Measurements from ENCODE around the gene TYR. TPM values are rescaled to one million over a fixed set of nuclear protein-coding genes. Genes with fewer than 3 reads are reported as not detected.
"Not testable (repeated sequence)": the region's sequence is repeated elsewhere in the genome, so short reads cannot be mapped to it uniquely, and the experiment has no call there.

TYR gene
- total RNA-seq, 1 donor from 2014 or later, result not detected

GRCh38 chr11:89327885-89328284 is 150.2 kb downstream of the TYR start:
- intact Hi-C loops (cut with micrococcal nuclease), result no loop called here
- Mint-ChIP-seq H3K4me1 (no peaks in the 10 kb centered on the region), H3K27me3 (no peaks in the 10 kb centered on the region), H3K36me3 (ENCODE audit: low read depth) (no peaks in the 10 kb centered on the region), H3K9me3 (no peaks in the 10 kb centered on the region), H3K4me3 (no peak overlapping the region), H3K27ac (no peak overlapping the region)
- no peak for TF ChIP-seq CTCF (IDR thresholded peaks at IDR 0.05)
- POLR2A ChIA-PET, result no interaction called here
- ATAC-seq (ENCODE audit: low read depth) (no peak), DNase-seq (no peak)
- CTCF ChIA-PET, result no interaction called here

- H3K4me1 Mint-ChIP-seq; intact Hi-C loops (cut with micrococcal nuclease); POLR2A ChIA-PET; ATAC-seq (ENCODE audit: low read depth); H3K4me3 Mint-ChIP-seq; DNase-seq; H3K27me3 Mint-ChIP-seq; CTCF ChIA-PET; H3K27ac Mint-ChIP-seq; H3K9me3 Mint-ChIP-seq; H3K36me3 Mint-ChIP-seq (ENCODE audit: low read depth): not testable (repeated sequence)
Measured at GRCh38 chr11:89331940-89332339, 154.3 kb downstream of the TYR start.

GRCh38 chr11:89333704-89334103 is 156.0 kb downstream of the TYR start:
- ATAC-seq (ENCODE audit: low read depth); H3K4me3 Mint-ChIP-seq; POLR2A ChIA-PET; DNase-seq; intact Hi-C loops (cut with micrococcal nuclease); H3K27ac Mint-ChIP-seq; H3K36me3 Mint-ChIP-seq (ENCODE audit: low read depth); CTCF ChIA-PET; H3K4me1 Mint-ChIP-seq; H3K27me3 Mint-ChIP-seq; H3K9me3 Mint-ChIP-seq: not testable (repeated sequence)

GRCh38 chr11:89337100-89337650 is 159.5 kb downstream of the TYR start:
- H3K27ac Mint-ChIP-seq; H3K27me3 Mint-ChIP-seq; CTCF ChIA-PET; DNase-seq; H3K36me3 Mint-ChIP-seq (ENCODE audit: low read depth); H3K4me1 Mint-ChIP-seq; H3K9me3 Mint-ChIP-seq; intact Hi-C loops (cut with micrococcal nuclease); ATAC-seq (ENCODE audit: low read depth); H3K4me3 Mint-ChIP-seq; POLR2A ChIA-PET: not testable (repeated sequence)

- intact Hi-C loops (cut with micrococcal nuclease); CTCF ChIA-PET; H3K36me3 Mint-ChIP-seq (ENCODE audit: low read depth); POLR2A ChIA-PET; H3K4me1 Mint-ChIP-seq; ATAC-seq (ENCODE audit: low read depth); H3K27me3 Mint-ChIP-seq; DNase-seq; H3K4me3 Mint-ChIP-seq; H3K27ac Mint-ChIP-seq; H3K9me3 Mint-ChIP-seq: not testable (repeated sequence)
Measured at GRCh38 chr11:89338073-89338472, 160.4 kb downstream of the TYR start.

GRCh38 chr11:89340450-89340849 is 162.8 kb downstream of the TYR start:
- H3K27me3 Mint-ChIP-seq; CTCF ChIA-PET; H3K4me1 Mint-ChIP-seq; POLR2A ChIA-PET; H3K9me3 Mint-ChIP-seq; ATAC-seq (ENCODE audit: low read depth); intact Hi-C loops (cut with micrococcal nuclease); H3K4me3 Mint-ChIP-seq; H3K27ac Mint-ChIP-seq; H3K36me3 Mint-ChIP-seq (ENCODE audit: low read depth); DNase-seq: not testable (repeated sequence)

- POLR2A ChIA-PET; H3K36me3 Mint-ChIP-seq (ENCODE audit: low read depth); H3K4me1 Mint-ChIP-seq; CTCF ChIA-PET; H3K4me3 Mint-ChIP-seq; H3K27me3 Mint-ChIP-seq; H3K9me3 Mint-ChIP-seq; ATAC-seq (ENCODE audit: low read depth); H3K27ac Mint-ChIP-seq; DNase-seq; intact Hi-C loops (cut with micrococcal nuclease): not testable (repeated sequence)
Measured at GRCh38 chr11:89342880-89343572, 165.4 kb downstream of the TYR start.

Other genes starting within 250 kb of the TYR start
- not detected in 2 replicates for gene GRM5, start 111.9 kb upstream of the TYR start, total RNA-seq